Measurements from ENCODE around the gene SV2B. TPM values are rescaled to one million over a fixed set of nuclear protein-coding genes. Genes with fewer than 3 reads are reported as not detected.

SV2B gene
- total RNA-seq, 4 donors from 2014 or later: 0.42 to 2.3 (median 0.88) TPM

- intact Hi-C loops (cut with DNase I; ENCODE audit: low total_unique reads): no loop called here
- 66 to 73% methylated on average over 3 of the region's 3 CpGs for WGBS, 2 donors
- DNase-seq (ENCODE audit: low spot score in 2 of 2): no peak
- H3K4me3 ChIP-seq (ENCODE audit: low read depth, poor library complexity, severe bottlenecking): no peak overlapping the region
- TF ChIP-seq, protein P1, sequence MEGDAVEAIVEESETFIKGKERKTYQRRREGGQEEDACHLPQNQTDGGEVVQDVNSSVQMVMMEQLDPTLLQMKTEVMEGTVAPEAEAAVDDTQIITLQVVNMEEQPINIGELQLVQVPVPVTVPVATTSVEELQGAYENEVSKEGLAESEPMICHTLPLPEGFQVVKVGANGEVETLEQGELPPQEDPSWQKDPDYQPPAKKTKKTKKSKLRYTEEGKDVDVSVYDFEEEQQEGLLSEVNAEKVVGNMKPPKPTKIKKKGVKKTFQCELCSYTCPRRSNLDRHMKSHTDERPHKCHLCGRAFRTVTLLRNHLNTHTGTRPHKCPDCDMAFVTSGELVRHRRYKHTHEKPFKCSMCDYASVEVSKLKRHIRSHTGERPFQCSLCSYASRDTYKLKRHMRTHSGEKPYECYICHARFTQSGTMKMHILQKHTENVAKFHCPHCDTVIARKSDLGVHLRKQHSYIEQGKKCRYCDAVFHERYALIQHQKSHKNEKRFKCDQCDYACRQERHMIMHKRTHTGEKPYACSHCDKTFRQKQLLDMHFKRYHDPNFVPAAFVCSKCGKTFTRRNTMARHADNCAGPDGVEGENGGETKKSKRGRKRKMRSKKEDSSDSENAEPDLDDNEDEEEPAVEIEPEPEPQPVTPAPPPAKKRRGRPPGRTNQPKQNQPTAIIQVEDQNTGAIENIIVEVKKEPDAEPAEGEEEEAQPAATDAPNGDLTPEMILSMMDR (IDR thresholded peaks at IDR 0.05): no peak
- no peak for TF ChIP-seq POLR2A (IDR thresholded peaks at IDR 0.05)
These were observed 135.3 kb downstream of the SV2B start for GRCh38 chr15:91235376-91235775.

- 77 to 82% methylated on average over 5 of the region's 5 CpGs for WGBS, 2 donors
- TF ChIP-seq POLR2A (IDR thresholded peaks at IDR 0.05): no peak
- intact Hi-C loops (cut with DNase I; ENCODE audit: low total_unique reads): no loop called here
These were observed 137.4 kb downstream of the SV2B start for GRCh38 chr15:91237445-91237844.

DNA sequence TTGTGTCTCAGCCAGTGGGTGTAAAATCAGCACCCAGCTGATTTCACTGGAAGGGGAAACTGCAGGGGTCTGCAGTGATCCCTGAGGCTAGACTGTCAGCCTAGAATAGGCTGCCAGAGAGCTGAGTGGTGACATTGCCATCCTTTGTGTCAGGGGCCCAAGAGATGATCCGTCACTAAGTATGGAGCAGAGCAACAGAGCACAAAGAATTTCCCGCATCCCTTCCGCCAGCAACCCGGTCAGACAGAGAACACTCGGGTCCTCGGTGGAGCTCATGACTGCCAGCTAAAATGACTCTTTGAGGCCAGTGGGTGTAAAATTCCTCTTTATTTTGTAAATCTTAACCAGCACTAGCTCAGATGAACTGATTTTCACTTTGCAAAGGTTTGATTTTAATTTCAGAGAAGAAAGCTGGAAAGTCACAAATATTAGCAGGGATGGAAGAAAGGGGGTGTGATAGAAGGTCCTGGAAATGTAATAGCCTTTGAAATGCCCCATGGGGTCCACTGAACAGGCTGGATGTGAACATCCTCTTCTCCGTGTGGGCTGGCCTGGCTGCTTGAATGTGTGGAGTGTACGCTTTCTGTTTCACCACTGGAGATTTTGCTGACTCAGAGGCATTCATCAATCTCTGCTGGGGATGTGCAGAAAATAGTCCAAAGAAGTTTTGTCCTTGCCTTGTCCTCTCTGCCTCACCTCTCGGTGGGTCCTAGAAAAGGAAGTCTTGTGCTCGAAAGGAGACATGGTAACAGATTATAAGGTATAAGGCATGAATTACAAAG, 138.8 kb downstream of the SV2B start:
- no peak for TF ChIP-seq POLR2A (IDR thresholded peaks at IDR 0.05)
- TF ChIP-seq, protein P1 (IDR thresholded peaks at IDR 0.05): no peak
- no peak for DNase-seq (ENCODE audit: low spot score in 2 of 2)
- WGBS, 2 donors: 77% methylated on average over 10 of the region's 10 CpGs

More at GRCh38 chr15:91237445-91237844, 137.4 kb downstream of the SV2B start:
- DNase-seq (ENCODE audit: low spot score in 2 of 2): no peak
- H3K4me3 ChIP-seq (ENCODE audit: low read depth, poor library complexity, severe bottlenecking): no peak overlapping the region

GRCh38 chr15:91243826-91244225, 143.8 kb downstream of the SV2B start:
- WGBS, 2 donors: 72 to 84% methylated on average over 2 of the region's 2 CpGs
- H3K4me3 ChIP-seq (ENCODE audit: low read depth, poor library complexity, severe bottlenecking): no peak overlapping the region
- DNase-seq (ENCODE audit: low spot score in 2 of 2): no peak
- TF ChIP-seq, protein P1 (IDR thresholded peaks at IDR 0.05): no peak
- TF ChIP-seq POLR2A (IDR thresholded peaks at IDR 0.05): no peak
- intact Hi-C loops (cut with DNase I; ENCODE audit: low total_unique reads): no loop called here

More for the DNA sequence above, 138.8 kb downstream of the SV2B start:
- no peak overlapping the region for H3K4me3 ChIP-seq (ENCODE audit: low read depth, poor library complexity, severe bottlenecking)
- intact Hi-C loops (cut with DNase I; ENCODE audit: low total_unique reads): no loop called here

- TF ChIP-seq, protein P1 (IDR thresholded peaks at IDR 0.05): no peak
- no peak for TF ChIP-seq POLR2A (IDR thresholded peaks at IDR 0.05)
- DNase-seq (ENCODE audit: low spot score in 2 of 2): no peak
- WGBS, 2 donors: 78 to 86% methylated on average over 4 of the region's 4 CpGs
- no peak overlapping the region for H3K4me3 ChIP-seq (ENCODE audit: low read depth, poor library complexity, severe bottlenecking)
- intact Hi-C loops (cut with DNase I; ENCODE audit: low total_unique reads): no loop called here
These were observed 144.9 kb downstream of the SV2B start for GRCh38 chr15:91244919-91245318.

DNA sequence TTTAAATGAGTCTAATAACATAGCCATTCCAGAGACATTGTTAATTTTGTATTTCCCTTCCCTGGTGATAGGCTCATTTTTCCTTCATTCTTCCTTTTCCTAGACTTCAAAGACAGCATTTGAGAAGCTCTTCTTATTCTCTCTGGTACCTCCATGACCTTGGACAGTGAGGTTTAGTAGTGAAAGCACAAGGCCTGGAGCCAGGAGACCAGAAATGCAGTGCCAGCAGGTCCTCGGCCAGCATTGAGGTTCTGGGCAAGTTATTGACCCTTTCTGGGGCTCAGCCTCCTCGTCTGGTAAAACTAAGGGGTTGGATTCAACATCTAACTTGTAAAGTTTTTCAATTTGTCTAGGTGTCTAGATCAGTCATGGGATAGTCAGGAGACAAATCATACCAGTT, 146.9 kb downstream of the SV2B start:
- H3K4me3 ChIP-seq (ENCODE audit: low read depth, poor library complexity, severe bottlenecking): no peak overlapping the region
- WGBS, 2 donors: 39 to 64% methylated on average over 2 of the region's 2 CpGs
- TF ChIP-seq, protein P1 (IDR thresholded peaks at IDR 0.05): no peak
- no peak for TF ChIP-seq POLR2A (IDR thresholded peaks at IDR 0.05)
- intact Hi-C loops (cut with DNase I; ENCODE audit: low total_unique reads): no loop called here
- no peak for DNase-seq (ENCODE audit: low spot score in 2 of 2)

All from lower leg skin (tissue), 4 donors.